Motor neuron (in vitro differentiated cells): ENCODE data around the gene HEPN1. TPM values are rescaled to one million over a fixed set of nuclear protein-coding genes. Genes with fewer than 3 reads are reported as not detected.

Experiments
- ATAC-seq, 8 experiments: fragments of 200-7000 bp; cut with Tn5 transposase; replicated peaks in 6 of 8; 2 replicates each; pipeline ENCODE4 v1.8.0; 2021; ENCODE audit warnings: mild to moderate bottlenecking in 8 of 8, moderate library complexity in 8 of 8
- H3K27ac ChIP-seq, 2 donors: fragments of 250-450 bp; sonication (Bioruptor Pico); 2 replicates each; pipeline ENCODE4 v1.9.0; 2021; ENCODE audit warnings: antibody characterized with exemption in 2 of 2, mild to moderate bottlenecking in 2 of 2, moderate library complexity in 1 of 2
- H3K4me1 ChIP-seq, 2 donors: fragments of 250-450 bp; sonication (Bioruptor Pico); replicated peaks in 1 of 2; 2 replicates each; pipeline ENCODE4 v1.6.1; 2021; ENCODE audit warnings: antibody characterized with exemption in 2 of 2, mild to moderate bottlenecking in 2 of 2, moderate library complexity in 1 of 2
- H3K4me3 ChIP-seq, 5 donors: fragments of 250-450 bp; sonication (Bioruptor Pico); 2 replicates each; pipeline ENCODE4 v1.9.0; 2021; ENCODE audit warnings: antibody characterized with exemption in 5 of 5, mild to moderate bottlenecking in 5 of 5, moderate library complexity in 4 of 5
- WGBS, 10 experiments: fragments of 450-650 bp; shearing (Covaris generic); methylation state at CpG; one replicate each; pipeline ENCODE4 v1.0.0; 2022; 5-methylcytosine and 5-hydroxymethylcytosine counted together
- in situ Hi-C, 9 experiments: fragments of 400-800 bp; cut with MboI; loops; one replicate each; pipeline ENCODE4 v1.15.0; 2021; ENCODE audit warnings: low sequenced_read_pairs in 9 of 9, low pct_unique_long_range_greater_than_20kb in 2 of 9; ENCODE audit not compliant: unreplicated experiment in 9 of 9
- total RNA-seq, 8 experiments: library from RNA; unstranded; fragments of 300-600 nt; gene quantifications; 2 replicates each; pipeline versions ENCODE4 v1.2.3 to v1.2.4, GENCODE V29; 2022

HEPN1 gene
- total RNA-seq, 8 experiments from 2014 or later, result 12.8 TPM; not detected in 7

DNA sequence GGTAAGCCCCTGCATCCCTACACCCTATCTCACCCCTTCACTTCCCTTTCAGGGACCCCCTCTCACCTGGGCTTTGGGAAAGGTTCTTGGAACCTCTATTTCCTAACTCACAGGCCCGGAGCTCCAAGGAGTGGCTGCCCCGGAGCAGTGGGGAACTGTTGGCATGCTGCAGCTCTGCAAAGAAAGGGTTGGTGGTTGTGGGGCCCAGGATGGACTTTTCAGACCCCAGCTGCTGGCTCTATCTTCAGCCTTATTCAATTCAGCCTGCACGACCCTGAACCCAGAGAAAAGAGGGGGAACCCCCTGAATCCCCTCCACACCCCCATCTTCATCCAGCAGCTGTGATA, 31.4 kb upstream of the HEPN1 start:
- H3K4me3 ChIP-seq, result no peak overlapping the region
- no peak overlapping the region for H3K27ac ChIP-seq
- no peak for ATAC-seq
- in situ Hi-C loops, result no loop called here
- peaks cover 6 to 15% of the 10 kb centered on the region in 2 donors for H3K4me1 ChIP-seq
- whole genome bisulfite sequencing, 10 experiments, result 0 to 92% (median 40%) methylated on average over 1 to 2 of the region's 3 CpGs; no CpG with 5 or more reads in 5 of the 10 experiments

GRCh38 chr11:124889191-124890091, 29.6 kb upstream of the HEPN1 start:
- in situ Hi-C loops, result no loop called here
- Histone ChIP-seq H3K4me3 (no peak overlapping the region), H3K4me1 (peaks cover 6 to 15% of the 10 kb centered on the region in 2 donors), H3K27ac (no peak overlapping the region)
- 40 to 100% (median 74%) methylated on average over 1 to 2 of the region's 2 CpGs; no CpG with 5 or more reads in 4 of the 10 experiments for WGBS, 10 experiments
- no peak for ATAC-seq

DNA sequence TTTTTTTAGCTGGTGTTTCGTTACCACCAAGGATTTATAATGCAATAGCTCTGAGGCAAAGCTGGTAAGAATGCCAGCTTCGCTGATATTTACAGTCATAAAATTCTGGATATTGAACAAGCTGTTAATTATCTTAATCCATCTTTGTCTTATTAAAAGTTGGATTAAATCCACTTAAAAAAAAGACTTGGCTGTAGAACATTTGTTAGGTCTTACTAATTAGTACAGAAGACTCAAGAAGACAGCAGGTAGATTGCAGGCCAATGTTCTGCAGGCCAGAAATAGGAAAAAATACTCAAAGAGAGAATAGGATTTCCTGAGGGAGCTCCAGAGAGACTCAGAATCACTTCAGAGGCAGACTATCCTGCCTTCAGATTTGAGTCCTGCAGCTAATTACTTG, 28.9 kb upstream of the HEPN1 start:
- 37 to 100% (median 93%) methylated on average over 2 of the region's 2 CpGs; no CpG with 5 or more reads in 3 of the 10 experiments for WGBS, 10 experiments
- ATAC-seq, result no peak
- in situ Hi-C loops, result no loop called here
- H3K4me3 ChIP-seq, result no peak overlapping the region
- no peak overlapping the region for H3K27ac ChIP-seq
- peaks cover 6 to 15% of the 10 kb centered on the region in 2 donors for H3K4me1 ChIP-seq

DNA sequence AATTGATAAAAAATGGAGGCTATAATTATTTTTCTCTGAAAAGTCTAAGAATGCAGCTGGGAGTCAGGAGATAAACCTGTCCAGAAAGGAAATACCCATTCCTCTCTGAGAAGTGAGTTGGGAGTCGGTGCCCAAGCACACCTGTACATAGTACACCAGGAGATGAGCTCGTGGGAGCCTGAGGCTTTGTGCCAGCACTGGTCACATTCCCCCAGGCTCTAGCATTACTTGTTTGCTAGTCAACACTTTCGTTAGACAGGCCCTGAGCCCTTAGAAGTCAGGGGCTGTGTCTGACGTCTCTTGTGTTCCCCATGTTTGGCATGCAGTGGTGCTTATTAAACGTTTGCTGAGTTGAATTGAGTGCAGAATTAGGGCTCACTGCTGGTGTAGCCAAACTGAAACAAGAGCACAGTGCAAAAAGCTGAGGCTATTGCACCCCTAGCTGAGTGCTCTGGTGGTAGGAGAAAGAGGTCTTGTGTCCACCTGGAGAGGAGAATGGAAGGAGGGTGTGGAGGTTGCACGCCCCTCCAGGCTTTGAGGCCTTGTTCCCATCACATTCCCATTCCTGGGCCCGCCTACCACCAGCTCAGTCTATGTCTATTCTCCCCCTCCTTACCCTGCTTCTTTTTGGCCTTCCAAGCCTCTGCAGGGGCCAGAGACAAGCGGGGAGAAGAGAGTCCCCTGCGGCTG, 28.2 kb upstream of the HEPN1 start:
- Histone ChIP-seq H3K4me3 (no peak overlapping the region), H3K4me1 (peaks cover 6 to 15% of the 10 kb centered on the region in 2 donors), H3K27ac (peak overlapping the region; percentile 19 to 55)
- ATAC-seq, result no peak
- 38 to 90% (median 67%) methylated on average over 1 to 6 of the region's 9 CpGs; no CpG with 5 or more reads in 2 of the 10 experiments for WGBS, 10 experiments
- in situ Hi-C loops, result no loop called here

- WGBS, 10 experiments, result 33 to 60% (median 49%) methylated on average over 1 to 9 of the region's 12 CpGs; no CpG with 5 or more reads in 5 of the 10 experiments
- in situ Hi-C loops, result no loop called here
Measured at GRCh38 chr11:124891373-124891861, 27.6 kb upstream of the HEPN1 start.

GRCh38 chr11:124892146-124892545, 26.9 kb upstream of the HEPN1 start:
- peaks cover 6 to 15% of the 10 kb centered on the region in 2 donors for H3K4me1 ChIP-seq
- no peak for ATAC-seq
- no peak overlapping the region for H3K27ac ChIP-seq
- 80 to 100% (median 87%) methylated on average over 1 to 2 of the region's 2 CpGs; no CpG with 5 or more reads in 4 of the 10 experiments for WGBS, 10 experiments
- H3K4me3 ChIP-seq, result no peak overlapping the region
- in situ Hi-C loops, result no loop called here

More at GRCh38 chr11:124891373-124891861, 27.6 kb upstream of the HEPN1 start:
- H3K4me1 ChIP-seq, result peaks cover 6 to 15% of the 10 kb centered on the region in 2 donors
- peak; percentile 18 to 93 (median 82) for ATAC-seq
- H3K4me3 ChIP-seq, result no peak overlapping the region
- H3K27ac ChIP-seq, result peak overlapping the region; percentile 19 to 55

GRCh38 chr11:124892750-124893454, 26.1 kb upstream of the HEPN1 start:
- no peak overlapping the region for H3K4me3 ChIP-seq
- in situ Hi-C loops, result no loop called here
- H3K27ac ChIP-seq, result no peak overlapping the region
- H3K4me1 ChIP-seq, result peaks cover 10 to 15% of the 10 kb centered on the region in 2 donors
- no peak for ATAC-seq
- WGBS, 10 experiments, result 79 to 100% (median 90%) methylated on average over 1 to 9 of the region's 9 CpGs; no CpG with 5 or more reads in 1 of the 10 experiments

GRCh38 chr11:124893781-124894401, 25.2 kb upstream of the HEPN1 start:
- no peak for ATAC-seq
- in situ Hi-C loops, result no loop called here

DNA sequence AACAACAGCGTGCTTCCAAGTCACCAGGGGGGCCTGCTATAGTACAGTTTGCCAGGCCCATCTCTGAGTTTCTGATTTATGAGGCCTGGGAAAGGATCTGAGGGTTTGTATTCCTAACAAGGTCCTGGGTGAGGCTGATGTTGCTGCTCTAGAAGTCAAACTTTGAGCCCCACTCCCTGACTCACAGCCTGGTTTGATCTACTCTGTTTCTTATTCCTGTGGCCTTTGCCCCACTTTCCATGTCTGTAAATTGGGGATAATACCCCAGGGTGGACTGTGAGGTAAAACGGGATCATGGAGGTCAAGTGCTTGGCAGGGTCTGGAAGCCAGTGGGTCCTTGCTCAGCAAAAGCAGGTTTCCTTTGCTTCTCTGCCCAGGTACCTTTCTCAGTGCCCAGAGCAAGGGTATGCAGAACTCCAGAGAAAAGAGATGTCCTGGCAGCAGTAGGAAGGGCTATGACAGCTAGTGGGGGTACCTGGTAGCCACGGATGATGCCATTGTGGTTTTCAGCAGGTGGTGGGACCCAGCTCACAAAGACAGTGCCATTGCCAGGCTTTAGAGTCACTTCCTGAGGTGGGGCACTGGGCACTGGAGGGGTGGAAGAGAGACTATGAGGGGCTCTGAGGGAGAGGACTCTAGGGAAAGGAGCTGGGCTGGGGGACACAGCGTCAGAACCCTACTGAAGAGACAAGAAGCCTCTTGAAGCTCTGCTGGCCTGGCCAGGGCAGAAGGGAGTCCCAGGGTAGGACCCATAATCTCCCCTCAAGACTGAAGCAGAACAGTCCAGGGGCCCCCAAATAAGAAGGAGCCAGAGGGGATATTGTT, 24.2 kb upstream of the HEPN1 start:
- ATAC-seq, result no peak
- Histone ChIP-seq H3K27ac (no peak overlapping the region), H3K4me3 (no peak overlapping the region), H3K4me1 (peaks cover 10 to 15% of the 10 kb centered on the region in 2 donors)
- 35 to 81% (median 73%) methylated on average over 1 to 4 of the region's 4 CpGs; no CpG with 5 or more reads in 3 of the 10 experiments for WGBS, 10 experiments
- in situ Hi-C loops, result no loop called here

More at GRCh38 chr11:124893781-124894401, 25.2 kb upstream of the HEPN1 start:
- 60 to 100% (median 88%) methylated on average over 1 to 8 of the region's 14 CpGs; no CpG with 5 or more reads in 7 of the 10 experiments for WGBS, 10 experiments
- H3K27ac ChIP-seq, result no peak overlapping the region
- H3K4me1 ChIP-seq, result peaks cover 10 to 15% of the 10 kb centered on the region in 2 donors
- H3K4me3 ChIP-seq, result no peak overlapping the region

GRCh38 chr11:124895471-124895971, 23.5 kb upstream of the HEPN1 start:
- ATAC-seq, result no peak
- no peak overlapping the region for H3K4me3 ChIP-seq
- peaks cover 10 to 13% of the 10 kb centered on the region in 2 donors for H3K4me1 ChIP-seq
- in situ Hi-C loops, result no loop called here
- H3K27ac ChIP-seq, result no peak overlapping the region
- WGBS, 10 experiments, result 73 to 100% (median 94%) methylated on average over 2 to 9 of the region's 20 CpGs; no CpG with 5 or more reads in 7 of the 10 experiments

DNA sequence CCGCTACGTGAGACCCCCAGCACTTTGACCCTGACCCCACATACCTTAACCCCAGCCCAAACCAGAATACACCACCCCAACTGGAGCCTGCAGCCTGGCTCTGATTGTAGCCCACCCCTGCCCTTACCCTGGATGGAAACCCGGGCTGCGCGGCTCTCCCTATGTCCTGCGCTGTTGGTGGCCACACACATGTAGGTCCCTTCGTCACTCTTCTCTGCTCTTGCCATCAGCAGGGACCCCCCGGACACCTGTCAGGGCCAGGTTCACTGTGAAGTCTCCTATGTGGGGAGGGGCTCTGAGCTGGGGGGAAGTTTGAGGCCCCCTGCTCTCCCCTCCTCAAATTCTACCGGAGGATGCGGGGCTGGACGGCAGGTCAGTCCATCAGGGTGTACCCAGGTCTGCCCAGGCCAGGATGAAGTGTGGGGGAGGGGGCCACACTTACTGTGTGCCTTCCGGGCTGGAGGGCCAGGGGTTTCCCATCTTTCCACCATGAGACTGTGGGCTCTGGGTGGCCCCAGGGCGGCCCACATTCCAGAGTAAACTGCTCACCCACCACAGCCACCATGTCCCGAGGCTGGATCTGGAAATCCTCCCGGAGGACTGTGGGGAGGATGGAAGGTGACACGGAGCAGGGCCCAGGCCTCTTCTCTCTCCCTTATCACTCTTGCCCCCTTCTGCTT, 22.8 kb upstream of the HEPN1 start:
- in situ Hi-C loops, result no loop called here

More for the DNA sequence above, 22.8 kb upstream of the HEPN1 start:
- 60 to 100% (median 91%) methylated on average over 1 to 11 of the region's 16 CpGs; no CpG with 5 or more reads in 6 of the 10 experiments for WGBS, 10 experiments
- H3K4me3 ChIP-seq, result no peak overlapping the region
- ATAC-seq, result no peak
- H3K4me1 ChIP-seq, result peaks cover 4 to 6% of the 10 kb centered on the region in 2 donors
- no peak overlapping the region for H3K27ac ChIP-seq
